HT-29 (cell line): ENCODE measurements around the gene NRG3. TPM values are rescaled to one million over a fixed set of nuclear protein-coding genes. Genes with fewer than 3 reads are reported as not detected.

ENCODE experiments used
- DNase-seq: peaks from one replicate; pipeline ENCODE4 v3.0.0-alpha.2; 2015; ENCODE audit warnings: low spot score
- total RNA-seq: library from RNA; depleted of rRNA; stranded (reverse); fragments of >200 nt; shearing (Covaris generic); gene quantifications from 2 replicates; pipeline ENCODE4 v1.2.3, GENCODE V29; 2014

NRG3 gene
- total RNA-seq, 1 experiment from 2014 or later = not detected

GRCh38 chr10:82084904-82085303 lies 209.9 kb downstream of the NRG3 start:
- peak; percentile 27 for DNase-seq

- no peak for DNase-seq
These were observed 214.3 kb downstream of the NRG3 start for GRCh38 chr10:82089327-82089726.

GRCh38 chr10:82091413-82091812 lies 216.4 kb downstream of the NRG3 start:
- no peak for DNase-seq

GRCh38 chr10:82092111-82092510 lies 217.1 kb downstream of the NRG3 start:
- no peak for DNase-seq

- DNase-seq = no peak
These were observed 249.7 kb downstream of the NRG3 start for GRCh38 chr10:82124713-82125112.

DNA sequence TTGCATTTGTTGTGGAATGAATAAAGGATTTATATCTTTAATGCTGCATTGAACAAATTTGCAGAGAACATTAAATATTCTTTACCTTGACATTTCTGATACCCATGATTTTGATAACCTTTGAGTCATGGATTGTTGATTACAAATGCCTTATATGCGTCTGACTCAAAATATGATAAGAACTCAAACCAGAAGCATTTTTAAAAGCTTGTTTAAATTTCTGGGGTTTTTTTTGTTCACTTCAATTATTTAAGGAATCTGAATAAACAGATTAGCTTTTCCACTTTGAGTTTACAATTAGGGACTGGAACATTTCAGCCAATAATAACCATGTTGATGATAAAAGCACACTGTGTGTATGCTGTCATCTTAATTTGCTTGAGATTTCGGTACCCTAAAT lies 253.5 kb downstream of the NRG3 start:
- no peak for DNase-seq

DNA sequence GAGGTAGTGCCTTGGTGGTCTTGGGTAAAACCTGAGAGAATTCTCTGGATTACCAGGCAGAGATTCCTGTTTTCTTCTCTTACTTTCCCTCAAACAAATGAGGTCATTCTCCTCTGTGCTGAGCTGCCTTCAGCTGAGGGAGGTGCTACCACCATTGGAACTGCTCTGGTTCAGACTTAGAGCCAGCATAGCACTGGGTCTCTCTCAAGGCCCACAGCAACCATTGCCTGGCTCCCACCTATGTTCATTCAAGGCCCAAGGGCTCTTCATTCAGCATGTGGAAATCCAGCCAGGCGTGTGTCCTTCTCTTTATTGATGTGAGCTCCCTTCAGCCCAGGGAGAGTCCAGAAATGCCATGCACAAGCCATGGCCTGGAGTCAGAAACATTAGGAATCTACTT lies 261.1 kb downstream of the NRG3 start:
- no peak for DNase-seq

GRCh38 chr10:82144153-82144552 lies 269.2 kb downstream of the NRG3 start:
- DNase-seq = no peak

DNA sequence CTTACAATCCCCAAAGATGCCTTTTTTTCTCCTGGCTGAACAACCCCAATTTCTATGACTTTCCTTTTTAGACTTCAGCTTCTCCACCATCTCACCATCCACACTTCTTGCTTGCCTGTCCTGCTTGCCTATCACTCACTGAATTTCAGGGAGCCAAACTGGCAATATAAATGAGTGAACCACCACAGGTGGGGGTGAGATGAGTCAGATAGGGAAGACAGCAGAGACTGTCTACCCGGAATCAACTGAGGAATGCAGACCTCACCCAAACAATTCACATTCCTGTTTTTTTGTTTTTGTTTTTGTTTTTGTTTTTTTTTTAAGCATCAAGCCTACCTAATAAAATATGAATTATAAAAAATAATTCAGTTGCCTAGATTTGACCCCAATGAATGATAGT lies 273.8 kb downstream of the NRG3 start:
- no peak for DNase-seq

DNA sequence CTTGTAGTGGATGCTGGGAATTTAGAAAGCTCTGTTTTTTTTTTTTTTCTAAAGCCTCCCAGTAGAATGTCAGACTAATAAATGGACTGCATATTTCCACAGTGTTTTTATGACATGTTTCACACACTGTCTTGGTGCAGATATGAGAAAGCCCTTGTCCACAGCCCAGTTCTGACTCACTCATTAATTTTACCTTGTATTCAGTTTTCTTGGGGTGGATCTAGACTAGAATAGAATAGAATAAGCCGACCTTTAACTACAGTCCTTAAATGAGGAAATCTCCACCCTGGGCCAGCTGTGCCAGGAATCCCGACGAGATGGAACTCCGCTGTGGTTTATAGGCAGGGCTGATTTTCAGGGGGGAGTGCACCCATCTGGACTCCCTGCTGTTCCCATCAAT lies 274.7 kb downstream of the NRG3 start:
- no peak for DNase-seq

- DNase-seq = peak; percentile 59
These were observed 275.3 kb downstream of the NRG3 start for GRCh38 chr10:82150123-82150900.

DNA sequence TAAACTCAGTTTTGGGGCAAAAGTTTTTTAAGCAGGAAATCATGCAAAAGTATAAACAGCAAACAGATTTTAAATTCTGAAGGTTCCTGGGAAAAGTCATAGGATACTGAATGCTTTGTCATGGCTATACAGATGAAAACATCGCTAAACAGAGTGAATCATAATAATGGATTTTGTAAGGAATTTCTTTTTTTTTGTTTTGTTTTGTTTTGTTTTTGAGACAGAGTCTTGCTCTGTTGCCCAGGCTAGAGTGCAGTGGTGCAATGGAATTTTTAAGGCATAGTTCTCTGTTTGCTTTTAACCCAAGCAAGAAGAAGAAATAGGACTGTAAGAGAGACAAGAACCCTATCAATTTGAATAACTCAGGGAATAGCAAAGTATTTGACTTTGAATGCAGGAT lies 285.3 kb downstream of the NRG3 start:
- no peak for DNase-seq

DNA sequence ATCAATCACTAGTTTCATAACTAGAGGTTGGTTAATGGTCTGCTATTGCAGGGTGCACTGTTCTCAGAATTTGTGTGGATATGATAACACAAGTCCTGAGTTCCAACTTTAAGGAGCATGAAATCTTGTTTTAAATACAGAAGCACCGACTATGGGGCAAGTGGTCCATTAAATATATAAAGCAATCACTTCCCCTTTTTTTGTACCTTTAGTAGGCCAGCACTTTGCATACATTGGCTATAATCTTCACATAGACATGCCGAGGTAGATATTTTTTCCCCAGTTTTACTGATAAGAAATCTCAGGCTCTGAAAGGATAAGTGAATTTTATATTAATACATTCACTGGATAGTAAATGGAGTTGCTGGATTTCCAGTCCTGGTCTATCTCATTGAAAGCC lies 286.3 kb downstream of the NRG3 start:
- no peak for DNase-seq

- DNase-seq = no peak
These were observed 287.7 kb downstream of the NRG3 start for GRCh38 chr10:82162549-82163195.

GRCh38 chr10:82171899-82172298 lies 296.9 kb downstream of the NRG3 start:
- DNase-seq = no peak

GRCh38 chr10:82176587-82176986 lies 301.6 kb downstream of the NRG3 start:
- DNase-seq = no peak

GRCh38 chr10:82190432-82191260 lies 315.7 kb downstream of the NRG3 start:
- DNase-seq = peak; percentile 1

DNA sequence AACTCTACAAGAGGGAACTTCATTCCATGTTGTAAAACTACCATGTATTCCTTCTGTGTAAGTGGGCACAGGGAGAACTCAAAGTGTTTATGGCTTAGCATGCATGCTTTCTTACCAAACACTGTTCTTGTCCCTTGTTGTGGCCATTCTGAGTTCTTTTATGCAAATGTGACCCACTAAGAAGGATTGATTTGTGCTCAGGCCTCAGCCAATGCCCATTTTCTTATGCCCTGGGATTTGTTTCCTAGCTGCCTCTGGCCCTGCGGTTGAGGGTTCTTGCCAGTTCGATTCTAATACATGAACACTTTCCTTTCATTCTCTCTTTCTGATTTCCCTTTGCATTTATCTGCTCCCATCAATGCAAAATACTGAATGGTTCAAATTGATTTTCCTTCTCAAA lies 316.7 kb downstream of the NRG3 start:
- no peak for DNase-seq

DNA sequence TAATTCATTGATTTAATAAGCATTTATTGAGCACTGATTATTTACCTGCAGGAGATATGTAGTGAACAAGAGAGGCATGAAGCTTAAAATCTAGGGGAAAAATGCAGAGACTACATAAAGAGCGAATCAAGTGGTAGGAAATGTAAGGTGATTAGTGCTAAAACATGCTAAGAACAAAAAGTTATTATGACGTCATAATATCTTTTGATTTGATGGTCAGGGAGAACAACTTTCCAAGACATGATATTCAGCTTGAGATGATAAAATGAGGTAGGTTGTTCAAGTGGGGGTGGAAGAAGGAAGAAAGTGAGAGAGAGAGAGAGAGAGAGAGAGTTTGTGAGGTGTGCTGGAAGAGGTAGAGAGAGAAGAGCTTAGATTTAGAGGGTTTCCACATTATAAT lies 317.7 kb downstream of the NRG3 start:
- no peak for DNase-seq

- DNase-seq = no peak
These were observed 319.4 kb downstream of the NRG3 start for GRCh38 chr10:82194419-82194818.

GRCh38 chr10:82206831-82207230 lies 331.8 kb downstream of the NRG3 start:
- no peak for DNase-seq

- no peak for DNase-seq
These were observed 333.7 kb downstream of the NRG3 start for GRCh38 chr10:82208726-82209125.
